NCI-H2196 treated with DMSO at 0.1 percent for 48 hours (cell line): ENCODE results near the gene CD2BP2.
"Not testable (repeated sequence)": the region's sequence is repeated elsewhere in the genome, so short reads cannot be mapped to it uniquely, and the experiment has no call there.

Source experiments
- DNase-seq: peaks from one replicate; lab custom pipeline; 2025; ENCODE audit not compliant: unreplicated experiment; lab: John Stamatoyannopoulos, UW

Gene CD2BP2

GRCh38 chr16:30342751-30343490 lies 12.2 kb downstream of the CD2BP2 start:
- DNase-seq, result no peak

DNA sequence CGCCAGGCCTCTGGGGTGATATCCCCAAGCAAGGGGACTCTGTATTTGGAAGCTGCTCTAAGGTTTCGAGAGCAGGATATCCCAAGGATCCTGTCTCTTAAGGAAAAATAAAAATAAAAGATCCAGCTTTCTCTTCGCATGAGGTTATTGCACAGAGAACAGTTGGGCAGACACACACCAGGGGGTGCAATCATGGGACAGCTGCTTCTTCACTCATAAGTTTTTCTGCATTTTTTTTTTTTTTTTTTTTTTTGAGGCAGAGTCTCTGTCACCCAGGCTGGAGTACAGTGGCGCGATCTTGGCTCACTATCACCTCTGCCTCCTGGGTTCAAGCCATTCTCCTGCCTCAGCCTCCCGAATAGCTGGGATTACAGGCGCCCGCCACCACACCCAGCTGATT lies 13.1 kb downstream of the CD2BP2 start:
- not testable (repeated sequence) for DNase-seq

DNA sequence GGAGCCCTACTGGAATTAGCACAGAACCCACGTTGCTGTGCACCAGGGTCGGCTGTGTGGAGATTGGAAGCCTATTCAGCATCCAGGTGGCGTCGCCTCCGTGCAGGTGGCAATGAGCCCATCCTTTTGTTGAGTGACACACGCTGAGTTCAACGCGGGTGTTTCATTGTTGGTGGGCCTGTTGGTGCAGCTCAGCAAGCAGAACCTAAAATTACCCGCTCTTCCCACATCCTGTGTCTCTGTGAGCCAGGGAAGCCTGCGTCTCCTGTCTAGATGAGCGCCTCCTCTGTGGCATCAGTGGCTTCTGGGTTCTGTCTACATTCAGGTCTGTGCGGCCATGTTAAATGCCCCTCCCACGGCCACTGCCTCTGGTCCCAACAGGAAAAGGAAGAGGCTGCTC lies 14.5 kb downstream of the CD2BP2 start:
- no peak for DNase-seq

GRCh38 chr16:30338715-30339114 lies 16.4 kb downstream of the CD2BP2 start:
- DNase-seq, result not testable (repeated sequence)

DNA sequence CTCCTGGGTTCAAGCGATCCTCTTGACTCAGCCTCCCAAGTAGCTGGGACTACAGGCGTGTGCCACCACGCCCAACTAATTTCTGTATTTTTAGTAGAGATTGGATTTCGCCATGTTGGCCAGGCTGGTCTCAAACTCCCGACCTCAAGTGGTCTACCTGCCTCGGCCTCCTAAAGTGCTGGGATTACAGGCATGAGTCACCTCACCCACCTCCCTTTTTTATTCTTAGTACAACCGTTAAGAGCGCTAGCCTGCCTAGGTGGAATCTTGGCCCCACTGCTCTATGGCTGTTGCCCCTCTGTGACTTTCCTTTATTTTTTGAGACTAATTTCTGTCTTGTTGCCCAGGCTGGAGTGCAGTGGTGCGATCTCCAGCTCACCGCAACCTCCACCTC lies 17.1 kb downstream of the CD2BP2 start:
- DNase-seq, result not testable (repeated sequence)

GRCh38 chr16:30335598-30336474 lies 19.3 kb downstream of the CD2BP2 start:
- no peak for DNase-seq

DNA sequence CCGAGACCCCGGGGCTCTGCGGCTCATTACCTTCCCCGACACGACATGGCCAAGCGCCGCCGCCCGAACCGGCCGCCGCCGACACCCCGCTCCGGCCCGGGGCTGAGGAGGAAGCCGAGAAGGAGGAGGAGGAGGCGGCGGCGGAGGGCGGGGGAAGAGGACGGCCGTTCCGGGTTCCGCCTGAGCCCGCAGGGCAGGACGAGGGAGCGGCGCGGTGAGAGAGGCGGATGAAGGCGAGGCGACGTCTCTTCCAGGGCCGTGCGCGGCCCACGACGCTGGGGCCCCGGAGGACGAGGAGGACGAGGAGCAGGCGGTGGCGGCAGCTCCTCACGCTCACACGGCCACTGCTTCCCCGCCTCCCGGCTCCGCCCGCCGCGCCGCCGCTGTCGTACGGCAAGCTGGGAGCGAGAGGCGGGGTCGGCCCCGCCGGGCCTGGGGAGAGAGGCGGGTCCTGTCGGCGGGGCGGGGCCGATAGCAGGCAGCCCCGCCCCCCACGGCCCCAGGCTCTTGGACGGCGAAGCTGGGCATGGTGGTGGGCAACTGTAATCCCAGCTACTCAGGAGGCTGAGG lies 20.0 kb downstream of the CD2BP2 start:
- DNase-seq, result peak; percentile 60

- not testable (repeated sequence) for DNase-seq
Observed at GRCh38 chr16:30334473-30334989, 20.6 kb downstream of the CD2BP2 start.

DNA sequence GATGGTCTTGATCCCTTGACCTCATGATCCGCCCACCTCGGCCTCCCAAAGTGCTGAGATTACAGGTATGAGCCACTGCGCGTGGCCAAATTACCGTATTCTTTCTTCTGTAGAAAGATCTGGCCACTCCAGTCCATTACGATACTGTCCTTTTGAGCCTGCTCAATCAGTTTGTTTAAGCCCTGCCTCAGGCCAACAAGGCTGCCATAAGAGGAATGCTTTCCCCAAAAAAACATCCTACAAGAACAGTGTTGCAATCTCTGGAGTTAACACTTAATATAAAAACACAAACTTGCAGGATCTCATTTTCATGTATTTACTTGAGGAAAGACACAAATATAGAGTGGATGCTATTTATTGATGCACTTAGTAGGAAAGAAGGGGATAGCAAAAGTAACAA lies 30.9 kb downstream of the CD2BP2 start:
- DNase-seq, result not testable (repeated sequence)

DNA sequence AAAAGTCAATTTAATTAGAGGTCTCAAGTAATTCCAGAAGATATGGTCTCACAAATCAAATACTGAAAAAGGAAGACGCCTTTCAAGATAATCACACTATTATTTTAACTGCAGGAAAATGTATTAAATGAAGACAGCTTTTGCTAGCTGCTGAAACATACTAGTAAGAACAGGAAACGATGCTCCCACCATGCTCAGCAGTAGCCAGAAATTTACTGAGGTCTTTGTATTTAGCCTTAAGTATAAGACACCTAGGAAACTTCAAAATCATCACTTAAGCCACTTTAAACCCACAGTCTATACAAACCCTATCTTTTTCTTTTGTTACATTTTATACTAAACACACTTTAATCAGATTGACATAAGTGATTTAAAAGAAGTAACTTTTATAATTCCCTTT lies 36.5 kb downstream of the CD2BP2 start:
- not testable (repeated sequence) for DNase-seq

DNA sequence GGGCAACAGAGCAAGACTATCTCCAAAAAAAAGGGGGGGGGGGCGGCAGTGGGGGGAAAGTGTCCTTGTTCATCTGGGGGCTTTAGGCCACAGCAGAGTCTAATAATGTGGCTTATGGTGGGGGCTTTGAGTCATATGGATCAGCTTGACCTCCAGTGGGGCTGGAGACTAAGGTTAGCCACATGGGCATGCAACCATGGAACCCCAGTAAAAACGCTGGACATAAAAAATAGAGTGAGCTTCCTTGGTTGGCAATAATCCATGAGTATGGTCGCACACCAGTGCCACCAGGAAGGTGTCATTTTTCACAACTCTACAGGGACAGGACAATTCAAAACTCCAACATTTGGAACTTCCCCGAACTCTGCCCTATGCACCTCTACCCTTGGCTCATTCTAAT lies 44.2 kb downstream of the CD2BP2 start:
- DNase-seq, result not testable (repeated sequence)

- not testable (repeated sequence) for DNase-seq
Observed at GRCh38 chr16:30309255-30309654, 45.9 kb downstream of the CD2BP2 start.
